ENCODE measurements around the gene IVNS1ABP. TPM values are rescaled to one million over a fixed set of nuclear protein-coding genes. Genes with fewer than 3 reads are reported as not detected.

The IVNS1ABP gene
- total and polyA plus RNA-seq, 10 of the 15 experiments (the other 5 are each of a cell fraction or from before 2014, with no cell fraction given), result 19.2 to 154 (median 43.9) TPM

- SMC1A ChIA-PET (ENCODE audit: uncharacterized antibody, unreplicated experiment), result interaction anchor here (1.6 kb wide), 1 partner anchor 10 kb away, joined by 3 read pairs; no protein-coding TSS in a partner anchor
- TF ChIP-seq HCFC1 (IDR thresholded peaks at IDR 0.05; ENCODE audit: low read length) (no peak), CREB1 (IDR thresholded peaks at IDR 0.05; ENCODE audit: low read depth) (no peak), MYC (IDR thresholded peaks at IDR 0.05; ENCODE audit: insufficient read depth, insufficient read length, insufficient replicate concordance, low read length, severe bottlenecking) (no peak), SUZ12 (IDR thresholded peaks at IDR 0.05; ENCODE audit: unreplicated experiment) (no peak), NFXL1 (IDR thresholded peaks at IDR 0.05; ENCODE audit: borderline replicate concordance) (no peak), POLR2AphosphoS2 (IDR thresholded peaks at IDR 0.05; ENCODE audit: low read depth, low read length) (no peak), WRNIP1 (IDR thresholded peaks at IDR 0.05; ENCODE audit: borderline replicate concordance, low read depth, low read length) (no peak), USF1 (IDR thresholded peaks at IDR 0.05; ENCODE audit: borderline replicate concordance, extremely low read length, insufficient read depth, low read depth, low read length) (no peak), IKZF1 (conservative IDR thresholded peaks at IDR 0.05) (no peak), IRF4 (IDR thresholded peaks at IDR 0.05; ENCODE audit: low read depth, low read length) (no peak), TAF1 (IDR thresholded peaks at IDR 0.05; ENCODE audit: borderline replicate concordance, low read depth, low read length) (no peak), KLF5 (IDR thresholded peaks at IDR 0.05; ENCODE audit: partially characterized antibody) (no peak), ZNF217 (IDR thresholded peaks at IDR 0.05) (no peak)
- TF ChIP-seq, protein P1, sequence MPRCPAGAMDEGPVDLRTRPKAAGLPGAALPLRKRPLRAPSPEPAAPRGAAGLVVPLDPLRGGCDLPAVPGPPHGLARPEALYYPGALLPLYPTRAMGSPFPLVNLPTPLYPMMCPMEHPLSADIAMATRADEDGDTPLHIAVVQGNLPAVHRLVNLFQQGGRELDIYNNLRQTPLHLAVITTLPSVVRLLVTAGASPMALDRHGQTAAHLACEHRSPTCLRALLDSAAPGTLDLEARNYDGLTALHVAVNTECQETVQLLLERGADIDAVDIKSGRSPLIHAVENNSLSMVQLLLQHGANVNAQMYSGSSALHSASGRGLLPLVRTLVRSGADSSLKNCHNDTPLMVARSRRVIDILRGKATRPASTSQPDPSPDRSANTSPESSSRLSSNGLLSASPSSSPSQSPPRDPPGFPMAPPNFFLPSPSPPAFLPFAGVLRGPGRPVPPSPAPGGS (IDR thresholded peaks at IDR 0.05; ENCODE audit: borderline replicate concordance, insufficient read depth, low read depth, low read length, poor library complexity, severe bottlenecking), result no peak
- TF ChIP-seq, protein P2, sequence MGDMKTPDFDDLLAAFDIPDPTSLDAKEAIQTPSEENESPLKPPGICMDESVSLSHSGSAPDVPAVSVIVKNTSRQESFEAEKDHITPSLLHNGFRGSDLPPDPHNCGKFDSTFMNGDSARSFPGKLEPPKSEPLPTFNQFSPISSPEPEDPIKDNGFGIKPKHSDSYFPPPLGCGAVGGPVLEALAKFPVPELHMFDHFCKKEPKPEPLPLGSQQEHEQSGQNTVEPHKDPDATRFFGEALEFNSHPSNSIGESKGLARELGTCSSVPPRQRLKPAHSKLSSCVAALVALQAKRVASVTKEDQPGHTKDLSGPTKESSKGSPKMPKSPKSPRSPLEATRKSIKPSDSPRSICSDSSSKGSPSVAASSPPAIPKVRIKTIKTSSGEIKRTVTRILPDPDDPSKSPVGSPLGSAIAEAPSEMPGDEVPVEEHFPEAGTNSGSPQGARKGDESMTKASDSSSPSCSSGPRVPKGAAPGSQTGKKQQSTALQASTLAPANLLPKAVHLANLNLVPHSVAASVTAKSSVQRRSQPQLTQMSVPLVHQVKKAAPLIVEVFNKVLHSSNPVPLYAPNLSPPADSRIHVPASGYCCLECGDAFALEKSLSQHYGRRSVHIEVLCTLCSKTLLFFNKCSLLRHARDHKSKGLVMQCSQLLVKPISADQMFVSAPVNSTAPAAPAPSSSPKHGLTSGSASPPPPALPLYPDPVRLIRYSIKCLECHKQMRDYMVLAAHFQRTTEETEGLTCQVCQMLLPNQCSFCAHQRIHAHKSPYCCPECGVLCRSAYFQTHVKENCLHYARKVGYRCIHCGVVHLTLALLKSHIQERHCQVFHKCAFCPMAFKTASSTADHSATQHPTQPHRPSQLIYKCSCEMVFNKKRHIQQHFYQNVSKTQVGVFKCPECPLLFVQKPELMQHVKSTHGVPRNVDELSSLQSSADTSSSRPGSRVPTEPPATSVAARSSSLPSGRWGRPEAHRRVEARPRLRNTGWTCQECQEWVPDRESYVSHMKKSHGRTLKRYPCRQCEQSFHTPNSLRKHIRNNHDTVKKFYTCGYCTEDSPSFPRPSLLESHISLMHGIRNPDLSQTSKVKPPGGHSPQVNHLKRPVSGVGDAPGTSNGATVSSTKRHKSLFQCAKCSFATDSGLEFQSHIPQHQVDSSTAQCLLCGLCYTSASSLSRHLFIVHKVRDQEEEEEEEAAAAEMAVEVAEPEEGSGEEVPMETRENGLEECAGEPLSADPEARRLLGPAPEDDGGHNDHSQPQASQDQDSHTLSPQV (IDR thresholded peaks at IDR 0.05), result no peak
- H3K4me1 ChIP-seq (ENCODE audit: control insufficient read depth, insufficient read depth, low read length), result peaks cover 11% of the 10 kb centered on the region
- FAIRE-seq, result no peak
- CTCF ChIA-PET, result no interaction called here
- POLR2A ChIA-PET, result no interaction called here
- H3K4me2 ChIP-seq (ENCODE audit: control insufficient read depth, insufficient read depth), result no peak overlapping the region
- H3K9me3 ChIP-seq (replicated peaks; ENCODE audit: control insufficient read depth, insufficient read depth, low read length), result no peaks in the 10 kb centered on the region; the same call in 2 of the 3 replicates
- BruUV-seq (replicated peaks), result no TSS peak
- no peaks in the 10 kb centered on the region for H3K79me2 ChIP-seq (ENCODE audit: control insufficient read depth, insufficient read depth, low read length)
- DNase-seq (ENCODE audit: low read depth, low spot score), result no peak
- no peaks in the 10 kb centered on the region for H3K27me3 ChIP-seq (replicated peaks in 1 of 2; ENCODE audit: control insufficient read depth in 2 of 2, insufficient read depth in 2 of 2, low read length in 1 of 2)
- no peaks in the 10 kb centered on the region for H3K36me3 ChIP-seq (ENCODE audit: control insufficient read depth in 2 of 2, insufficient read depth in 2 of 2, low read length in 1 of 2)
- intact Hi-C loops (cut with micrococcal nuclease; ENCODE audit: unreplicated experiment) (no loop called here), in situ Hi-C loops (cut with MboI) (no loop called here)
- ATAC-seq, result no peak
- 60% methylated on average over 4 of the region's 4 CpGs for WGBS (ENCODE audit: insufficient coverage, insufficient replicate concordance, low lambda C conversion rate, missing lambda C conversion rate)
- H4K20me1 ChIP-seq (ENCODE audit: control insufficient read depth, insufficient read depth), result no peaks in the 10 kb centered on the region
- RAD21 ChIA-PET (ENCODE audit: unreplicated experiment), result no interaction called here
- no peak overlapping the region for H3K9ac ChIP-seq (ENCODE audit: control insufficient read depth, insufficient read depth, low read length)
- no peak overlapping the region for H2AFZ ChIP-seq (ENCODE audit: control insufficient read depth, low read depth, low read length)
- H3K27ac ChIP-seq (ENCODE audit: control insufficient read depth, insufficient read depth), result no peak overlapping the region
- H3K4me3 ChIP-seq, result no peak overlapping the region
Measured at GRCh38 chr1:185334182-185334581, 17.1 kb upstream of the IVNS1ABP start.

All from GM12878 (cell line).